Uterus (tissue), 4 donors: Measurements from ENCODE around the gene ANXA2R. TPM values are rescaled to one million over a fixed set of nuclear protein-coding genes. Genes with fewer than 3 reads are reported as not detected.

ENCODE experiments used
- DNase-seq, 2 donors: peaks; one replicate each; pipeline ENCODE4 v3.0.0-alpha.2; 2019 to 2020
- H3K27ac ChIP-seq, 2 donors: fragments of 200-600 bp; sonication (generic); 1 replicate in 1 of 2; 2 replicates in 1 of 2; pipeline ENCODE4 v1.5.1; 2016 to 2018
- H3K27me3 ChIP-seq, 2 donors: fragments of 200-600 bp; sonication (generic); one replicate each; pipeline ENCODE4 v1.5.1; 2018 to 2019; ENCODE audit warnings: control low read depth in 1 of 2
- H3K36me3 ChIP-seq, 2 donors: fragments of 200-600 bp; sonication (generic); one replicate each; pipeline ENCODE4 v1.5.1; 2019; ENCODE audit warnings: control low read depth in 1 of 2
- H3K4me1 ChIP-seq, 2 donors: fragments of 200-600 bp; sonication (generic); one replicate each; pipeline ENCODE4 v1.5.1; 2018 to 2019; ENCODE audit warnings: control low read depth in 1 of 2
- H3K4me3 ChIP-seq, 2 donors: fragments of 200-600 bp; sonication (generic); 1 replicate in 1 of 2; 2 replicates in 1 of 2; pipeline ENCODE4 v1.5.1; 2018 to 2019; ENCODE audit warnings: mild to moderate bottlenecking in 1 of 2
- H3K9me3 ChIP-seq, 2 donors: fragments of 200-600 bp; sonication (generic); one replicate each; pipeline ENCODE4 v1.5.1; 2019; ENCODE audit warnings: control low read depth in 1 of 2
- POLR2A ChIP-seq, 2 donors: fragments of 450-650 bp; IDR thresholded peaks; one replicate each; pipeline ENCODE4 v1.6.1; 2016; ENCODE audit warnings: antibody characterized with exemption in 2 of 2, mild to moderate bottlenecking in 1 of 2, moderate library complexity in 1 of 2
- intact Hi-C: fragments of 100-400 bp; cut with DNase I; formaldehyde crosslinking; loops from one replicate; pipeline ENCODE4 v1.15.1; 2023; ENCODE audit warnings: low total_unique reads
- total RNA-seq, 4 donors: library from RNA; depleted of rRNA in 3 of 4; stranded (reverse); fragments of >200 nt in 3 of 4; gene quantifications; one replicate each; pipeline versions ENCODE4 v1.1.0 to v1.2.4, GENCODE V29; 2014 to 2023
- TF ChIP-seq, protein P1 (sequence below), 4 experiments: fragments of 200-600 bp in 2 of 4; fragments of 450-650 bp in 2 of 4; sonication (generic) in 2 of 4; IDR thresholded peaks; one replicate each; pipeline ENCODE4 v1.5.1; 2016 to 2019; ENCODE audit warnings: antibody characterized with exemption in 4 of 4, mild to moderate bottlenecking in 2 of 4, moderate library complexity in 1 of 4
- donor health status: DM: yes; HTN: yes; CAD: no.

ANXA2R gene
- total RNA-seq, 4 donors from 2014 or later = 2.4 to 62.8 (median 8.5) TPM

DNA sequence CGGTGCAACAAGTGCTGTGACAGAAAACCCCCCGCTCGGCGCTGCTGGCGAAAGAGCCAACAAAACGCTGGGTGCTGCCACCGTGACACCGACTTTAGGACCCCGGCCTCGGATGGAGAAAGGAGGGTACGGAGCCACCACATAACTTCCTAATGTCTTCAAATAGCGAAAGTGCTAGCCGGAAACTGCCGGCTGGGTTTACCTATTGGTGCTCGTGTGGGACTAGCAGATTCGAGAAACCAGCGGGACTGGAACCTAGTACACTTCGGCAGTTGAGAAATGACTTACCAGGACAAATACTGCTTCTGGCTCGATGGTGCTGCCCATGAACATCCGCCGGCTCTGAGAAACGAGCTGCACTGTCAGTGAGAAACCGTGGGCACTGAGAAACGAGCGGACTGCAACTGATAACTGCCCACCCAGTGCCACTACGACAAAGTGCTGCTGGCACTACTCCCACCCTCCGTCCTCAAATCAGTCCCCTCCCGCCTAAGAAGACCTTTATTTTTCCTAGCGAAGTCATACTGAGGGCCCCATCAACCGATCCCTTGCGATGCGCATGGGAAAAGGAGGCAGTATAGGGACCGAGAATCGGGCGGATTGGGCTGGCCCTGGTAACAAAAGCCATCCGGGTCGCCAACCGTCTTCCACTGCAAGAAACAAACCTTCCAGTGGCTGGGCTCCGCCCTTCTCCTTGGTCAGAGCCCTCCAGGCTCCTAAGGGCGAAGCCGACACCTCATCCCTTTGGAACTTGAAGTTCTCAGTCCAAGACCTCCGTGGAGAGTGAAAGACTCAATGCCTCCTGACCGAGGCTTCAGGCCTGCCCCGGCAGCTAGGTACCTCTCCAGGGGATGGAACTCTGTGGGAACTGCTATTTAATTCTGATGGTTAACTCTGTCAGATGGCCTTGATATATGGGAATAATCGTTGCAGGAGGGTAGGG lies 27.0 kb upstream of the ANXA2R start:
- H3K36me3 ChIP-seq = no peaks in the 10 kb centered on the region
- H3K27me3 ChIP-seq = no peaks in the 10 kb centered on the region
- intact Hi-C loops = no loop called here
- peak overlapping the region; percentile 97 to 99 for H3K27ac ChIP-seq
- peak overlapping the region; percentile 78 for H3K4me3 ChIP-seq
- no peaks in the 10 kb centered on the region for H3K9me3 ChIP-seq
- no peaks in the 10 kb centered on the region for H3K4me1 ChIP-seq
- TF ChIP-seq POLR2A (IDR thresholded peaks at IDR 0.05) = peak; percentile 57 to 60
- TF ChIP-seq, protein P1, sequence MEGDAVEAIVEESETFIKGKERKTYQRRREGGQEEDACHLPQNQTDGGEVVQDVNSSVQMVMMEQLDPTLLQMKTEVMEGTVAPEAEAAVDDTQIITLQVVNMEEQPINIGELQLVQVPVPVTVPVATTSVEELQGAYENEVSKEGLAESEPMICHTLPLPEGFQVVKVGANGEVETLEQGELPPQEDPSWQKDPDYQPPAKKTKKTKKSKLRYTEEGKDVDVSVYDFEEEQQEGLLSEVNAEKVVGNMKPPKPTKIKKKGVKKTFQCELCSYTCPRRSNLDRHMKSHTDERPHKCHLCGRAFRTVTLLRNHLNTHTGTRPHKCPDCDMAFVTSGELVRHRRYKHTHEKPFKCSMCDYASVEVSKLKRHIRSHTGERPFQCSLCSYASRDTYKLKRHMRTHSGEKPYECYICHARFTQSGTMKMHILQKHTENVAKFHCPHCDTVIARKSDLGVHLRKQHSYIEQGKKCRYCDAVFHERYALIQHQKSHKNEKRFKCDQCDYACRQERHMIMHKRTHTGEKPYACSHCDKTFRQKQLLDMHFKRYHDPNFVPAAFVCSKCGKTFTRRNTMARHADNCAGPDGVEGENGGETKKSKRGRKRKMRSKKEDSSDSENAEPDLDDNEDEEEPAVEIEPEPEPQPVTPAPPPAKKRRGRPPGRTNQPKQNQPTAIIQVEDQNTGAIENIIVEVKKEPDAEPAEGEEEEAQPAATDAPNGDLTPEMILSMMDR (IDR thresholded peaks at IDR 0.05) = peak in 1 of 4 experiments; percentile 26
- DNase-seq = peak; percentile 89 to 90

DNA sequence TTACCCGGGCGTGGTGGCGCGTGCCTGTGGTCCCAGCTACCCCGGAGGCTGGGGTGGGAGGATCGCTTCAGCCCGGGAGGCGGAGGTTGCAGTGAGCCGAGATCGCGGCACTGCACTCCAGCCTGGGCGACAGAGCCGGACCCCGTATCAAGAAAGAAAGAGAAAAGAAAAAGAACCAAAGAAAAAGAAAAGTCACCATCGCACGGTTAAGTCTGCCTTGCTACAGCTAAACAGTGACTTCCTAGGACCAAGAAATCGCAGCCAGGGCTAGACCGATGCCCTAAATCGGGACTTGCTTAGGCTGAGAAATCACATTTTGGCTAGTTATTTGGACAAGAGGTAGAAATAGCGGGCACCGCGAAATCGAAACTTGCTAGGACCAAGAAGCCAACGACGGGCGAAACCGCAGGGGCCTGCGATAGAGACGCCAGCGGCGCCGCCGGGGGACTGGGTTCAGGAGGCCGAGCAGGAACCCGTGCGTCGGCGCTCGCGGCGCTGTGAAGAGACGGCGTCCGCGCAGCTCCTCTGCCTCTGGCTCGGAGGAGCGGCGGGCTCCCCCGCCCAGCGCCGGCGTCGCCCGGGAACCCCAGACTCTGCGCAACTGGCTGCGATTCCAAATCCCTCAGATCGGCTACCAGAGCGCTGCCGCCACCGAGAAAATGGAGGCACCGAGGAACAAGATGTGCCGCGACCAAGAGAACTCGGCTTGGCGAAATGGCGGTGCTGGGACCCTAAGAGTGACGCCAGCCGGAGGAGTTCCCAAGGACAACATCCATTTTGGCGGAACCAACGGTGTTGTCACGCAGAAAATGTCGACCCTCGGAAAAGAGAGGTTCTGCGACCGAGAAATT lies 26.1 kb upstream of the ANXA2R start:
- DNase-seq = peak; percentile 62 to 68

DNA sequence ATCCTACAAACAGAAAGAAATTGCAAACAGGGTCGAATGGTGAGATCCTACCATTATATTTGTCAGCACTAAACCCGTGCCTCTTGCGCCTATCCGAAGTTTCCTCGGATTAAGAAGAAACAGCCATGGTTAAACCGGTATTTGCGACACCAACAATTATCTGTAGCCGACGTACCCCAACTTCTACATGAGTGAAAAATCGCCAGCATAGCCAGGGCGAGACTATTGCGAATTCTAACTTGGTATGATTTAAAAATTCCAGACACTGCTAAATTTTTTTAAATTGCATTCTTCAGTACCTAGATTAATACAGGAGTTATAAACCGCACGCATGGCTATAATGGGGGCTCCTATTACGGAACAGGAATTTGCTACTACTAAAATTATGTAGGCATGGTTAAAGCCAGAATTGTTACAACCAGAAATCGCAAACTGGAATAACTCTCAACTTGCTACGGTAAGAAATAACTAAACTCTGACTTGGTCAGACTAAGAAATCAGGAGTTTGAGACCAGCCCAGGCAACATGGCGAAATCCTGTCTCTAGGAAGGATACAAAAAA lies 25.3 kb upstream of the ANXA2R start:
- no peaks in the 10 kb centered on the region for H3K4me1 ChIP-seq
- H3K27me3 ChIP-seq = no peaks in the 10 kb centered on the region
- DNase-seq = no peak
- no peaks in the 10 kb centered on the region for H3K9me3 ChIP-seq
- H3K27ac ChIP-seq = peak overlapping the region; percentile 97 to 99
- intact Hi-C loops = no loop called here
- TF ChIP-seq POLR2A (IDR thresholded peaks at IDR 0.05) = no peak
- TF ChIP-seq, protein P1 (IDR thresholded peaks at IDR 0.05) = no peak
- no peaks in the 10 kb centered on the region for H3K36me3 ChIP-seq
- peak overlapping the region; percentile 78 for H3K4me3 ChIP-seq

More for the DNA sequence above, 26.1 kb upstream of the ANXA2R start:
- Histone ChIP-seq H3K27me3 (no peaks in the 10 kb centered on the region), H3K27ac (peak overlapping the region; percentile 97 to 99), H3K4me3 (peak overlapping the region; percentile 78), H3K36me3 (no peaks in the 10 kb centered on the region), H3K4me1 (no peaks in the 10 kb centered on the region), H3K9me3 (no peaks in the 10 kb centered on the region)
- TF ChIP-seq, protein P1 (IDR thresholded peaks at IDR 0.05) = no peak
- TF ChIP-seq POLR2A (IDR thresholded peaks at IDR 0.05) = peak in 1 of 2 donors; percentile 17
- intact Hi-C loops = no loop called here

DNA sequence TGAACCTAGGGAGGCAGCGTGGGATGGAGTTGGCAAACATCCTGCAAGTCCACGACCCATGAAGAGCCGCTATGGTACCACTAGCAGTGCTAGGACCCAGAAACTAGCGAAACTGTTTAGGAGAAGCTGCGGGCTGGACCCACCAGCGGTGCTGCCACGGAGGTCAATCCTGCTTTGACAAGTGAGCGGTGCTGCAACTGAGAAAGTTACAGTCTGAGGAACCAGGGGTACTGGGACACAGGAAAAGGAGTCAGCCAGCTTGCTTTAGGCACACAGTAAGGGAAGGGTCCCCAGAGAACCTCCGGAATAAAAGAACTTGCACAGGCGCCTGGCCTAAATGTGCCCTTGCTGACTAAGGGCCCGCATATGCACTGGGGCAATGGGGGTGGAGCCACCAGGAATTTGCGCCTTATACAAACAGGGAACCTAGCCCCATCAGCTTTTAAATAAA lies 23.6 kb upstream of the ANXA2R start:
- intact Hi-C loops = no loop called here
- Histone ChIP-seq H3K9me3 (no peaks in the 10 kb centered on the region), H3K27me3 (no peaks in the 10 kb centered on the region), H3K27ac (peak overlapping the region; percentile 97 to 99), H3K4me3 (no peak overlapping the region), H3K36me3 (no peaks in the 10 kb centered on the region), H3K4me1 (no peaks in the 10 kb centered on the region)
- no peak for TF ChIP-seq POLR2A (IDR thresholded peaks at IDR 0.05)
- TF ChIP-seq, protein P1 (IDR thresholded peaks at IDR 0.05) = no peak
- DNase-seq = no peak
